SK-N-SH treated with all-trans-retinoic acid at 6 μM for 48 hours (cell line): ENCODE data around the gene CHCHD1.
A peak's percentile ranks its signal among the peaks of the same experiment; 100 is the strongest.

Experiments
- ATAC-seq: fragments of 200-7000 bp; cut with Tn5 transposase; 3 replicates; pipeline ENCODE4 v1.9.1; 2020; ENCODE audit warnings: mild to moderate bottlenecking, moderate library complexity
- ARNTL ChIP-seq: fragments of 450-650 bp; formaldehyde crosslinking; IDR thresholded peaks from 2 replicates; pipeline ENCODE4 v1.5.0; 2020; ENCODE audit warnings: low read depth, mild to moderate bottlenecking, moderate library complexity, borderline replicate concordance
- BACH2 ChIP-seq: fragments of 250-450 bp; sonication (Bioruptor Pico); IDR thresholded peaks from 2 replicates; pipeline ENCODE4 v1.9.0; 2021; ENCODE audit warnings: mild to moderate bottlenecking, borderline replicate concordance
- CSDC2 ChIP-seq: fragments of 250-450 bp; sonication (Bioruptor Pico); IDR thresholded peaks from 2 replicates; pipeline ENCODE4 v1.5.0; 2020; ENCODE audit warnings: mild to moderate bottlenecking, moderate library complexity
- ESRRG ChIP-seq: fragments of 250-450 bp; sonication (Bioruptor Pico); IDR thresholded peaks from 2 replicates; pipeline ENCODE4 v1.6.1; 2021; ENCODE audit warnings: mild to moderate bottlenecking
- GLIS3 ChIP-seq: fragments of 250-450 bp; sonication (Bioruptor Pico); IDR thresholded peaks from 2 replicates; pipeline ENCODE4 v1.5.0; 2020; ENCODE audit warnings: mild to moderate bottlenecking, moderate library complexity
- ISL1 ChIP-seq: fragments of 250-450 bp; sonication (Bioruptor Pico); IDR thresholded peaks from 2 replicates; pipeline ENCODE4 v2.1.2; 2022; ENCODE audit warnings: mild to moderate bottlenecking, moderate library complexity
- OSR1 ChIP-seq: fragments of 250-450 bp; sonication (Bioruptor Pico); IDR thresholded peaks from 2 replicates; pipeline ENCODE4 v1.8.0; 2022; ENCODE audit warnings: moderate library complexity, mild to moderate bottlenecking, inconsistent platforms
- PPARA ChIP-seq: fragments of 250-450 bp; sonication (Bioruptor Pico); IDR thresholded peaks from 2 replicates; pipeline ENCODE4 v1.5.0; 2020; ENCODE audit warnings: mild to moderate bottlenecking, borderline replicate concordance
- RARB ChIP-seq: fragments of 250-450 bp; sonication (Bioruptor Pico); IDR thresholded peaks from 2 replicates; pipeline ENCODE4 v1.8.0; 2021; ENCODE audit warnings: mild to moderate bottlenecking, moderate library complexity
- TOX ChIP-seq: fragments of 250-450 bp; sonication (Bioruptor Pico); IDR thresholded peaks from 2 replicates; pipeline ENCODE4 v1.8.0; 2021; ENCODE audit warnings: mild to moderate bottlenecking, moderate library complexity, borderline replicate concordance
- ZC3H10 ChIP-seq: fragments of 250-450 bp; sonication (Bioruptor Pico); IDR thresholded peaks from 2 replicates; pipeline ENCODE4 v1.5.1; 2021; ENCODE audit warnings: mild to moderate bottlenecking, moderate library complexity
- ZFP30 ChIP-seq: fragments of 450-650 bp; formaldehyde crosslinking; IDR thresholded peaks from 2 replicates; pipeline ENCODE4 v1.5.0; 2022; ENCODE audit warnings: mild to moderate bottlenecking, moderate library complexity
- ZNF70 ChIP-seq: fragments of 450-650 bp; formaldehyde crosslinking; IDR thresholded peaks from 2 replicates; pipeline ENCODE4 v1.5.0; 2020; ENCODE audit warnings: mild to moderate bottlenecking, moderate library complexity
- ZNF8 ChIP-seq: fragments of 450-650 bp; formaldehyde crosslinking; IDR thresholded peaks from 2 replicates; pipeline ENCODE4 v1.5.0; 2020; ENCODE audit warnings: mild to moderate bottlenecking, moderate library complexity
- TF ChIP-seq, protein P1 (sequence below): fragments of 250-450 bp; sonication (Bioruptor Pico); IDR thresholded peaks from 2 replicates; pipeline ENCODE4 v1.8.0; 2021; ENCODE audit warnings: low read depth, mild to moderate bottlenecking, moderate library complexity, borderline replicate concordance
- TF ChIP-seq, protein P2 (sequence below): fragments of 250-450 bp; sonication (Bioruptor Pico); IDR thresholded peaks from 2 replicates; pipeline ENCODE4 v1.8.0; 2020; ENCODE audit warnings: mild to moderate bottlenecking, moderate library complexity, borderline replicate concordance
- TF ChIP-seq, protein P3 (sequence below): fragments of 250-450 bp; sonication (Bioruptor Pico); IDR thresholded peaks from 2 replicates; pipeline ENCODE4 v1.5.1; 2020; ENCODE audit warnings: low read depth, mild to moderate bottlenecking, moderate library complexity
- TF ChIP-seq, protein P4 (sequence below): fragments of 250-450 bp; sonication (Bioruptor Pico); IDR thresholded peaks from 2 replicates; pipeline ENCODE4 v1.5.1; 2021; ENCODE audit warnings: mild to moderate bottlenecking, moderate library complexity
- TF ChIP-seq, protein P5 (sequence below): fragments of 250-450 bp; sonication (Bioruptor Pico); IDR thresholded peaks from 2 replicates; pipeline ENCODE4 v1.5.0; 2020; ENCODE audit warnings: mild to moderate bottlenecking, moderate library complexity

CHCHD1 gene

DNA sequence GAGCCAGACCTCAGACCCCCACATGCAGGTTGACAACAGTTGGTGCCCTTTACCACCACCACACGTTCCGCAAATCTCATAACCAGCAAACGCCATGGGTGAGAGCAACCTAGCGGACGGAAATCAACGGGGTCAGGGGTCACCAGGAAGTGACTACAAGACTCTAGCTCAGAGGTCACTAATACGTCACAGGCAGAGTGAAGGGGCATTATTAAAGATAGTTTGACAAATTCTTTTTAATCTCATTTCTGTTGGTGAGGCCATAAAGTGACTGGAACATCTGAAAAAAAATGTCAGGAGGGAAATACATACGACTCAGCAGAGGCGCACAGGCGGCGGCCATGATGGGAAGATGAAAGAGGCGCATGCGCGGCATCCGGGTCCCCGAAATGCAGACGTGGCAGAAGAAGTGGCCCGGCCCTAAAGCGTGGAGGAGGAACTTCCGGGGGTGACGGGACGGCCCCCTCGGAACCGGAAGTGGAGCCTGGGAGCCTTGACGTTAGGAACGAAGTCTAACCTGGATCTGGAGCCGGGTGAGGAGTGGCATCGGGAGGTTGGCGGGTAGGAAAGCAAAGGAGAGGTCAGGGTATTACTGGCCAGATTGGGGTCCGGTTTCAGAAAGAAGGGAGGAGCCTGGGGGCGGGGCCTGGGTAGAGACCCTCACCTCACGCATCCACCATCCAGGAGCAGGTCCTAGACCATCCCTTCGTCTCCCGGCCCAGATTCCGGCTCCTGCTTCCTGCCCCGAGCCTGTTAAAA is 37.8 kb upstream of the CHCHD1 start, which contains the start of gene SEC24C:
Gene SEC24C, plus strand, starts transcription at position 468 of the 759 bp plus-strand sequence. CDS start 2,461 bp downstream, outside the sequence.
- TF ChIP-seq TOX (CRISPR knock-in tag) = no peak
- TF ChIP-seq ESRRG (CRISPR knock-in tag) = no peak
- TF ChIP-seq, protein P1, sequence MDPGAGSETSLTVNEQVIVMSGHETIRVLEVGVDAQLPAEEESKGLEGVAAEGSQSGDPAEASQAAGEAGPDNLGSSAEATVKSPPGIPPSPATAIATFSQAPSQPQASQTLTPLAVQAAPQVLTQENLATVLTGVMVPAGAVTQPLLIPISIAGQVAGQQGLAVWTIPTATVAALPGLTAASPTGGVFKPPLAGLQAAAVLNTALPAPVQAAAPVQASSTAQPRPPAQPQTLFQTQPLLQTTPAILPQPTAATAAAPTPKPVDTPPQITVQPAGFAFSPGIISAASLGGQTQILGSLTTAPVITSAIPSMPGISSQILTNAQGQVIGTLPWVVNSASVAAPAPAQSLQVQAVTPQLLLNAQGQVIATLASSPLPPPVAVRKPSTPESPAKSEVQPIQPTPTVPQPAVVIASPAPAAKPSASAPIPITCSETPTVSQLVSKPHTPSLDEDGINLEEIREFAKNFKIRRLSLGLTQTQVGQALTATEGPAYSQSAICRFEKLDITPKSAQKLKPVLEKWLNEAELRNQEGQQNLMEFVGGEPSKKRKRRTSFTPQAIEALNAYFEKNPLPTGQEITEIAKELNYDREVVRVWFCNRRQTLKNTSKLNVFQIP (CRISPR knock-in tag) = no peak
- TF ChIP-seq, protein P2, sequence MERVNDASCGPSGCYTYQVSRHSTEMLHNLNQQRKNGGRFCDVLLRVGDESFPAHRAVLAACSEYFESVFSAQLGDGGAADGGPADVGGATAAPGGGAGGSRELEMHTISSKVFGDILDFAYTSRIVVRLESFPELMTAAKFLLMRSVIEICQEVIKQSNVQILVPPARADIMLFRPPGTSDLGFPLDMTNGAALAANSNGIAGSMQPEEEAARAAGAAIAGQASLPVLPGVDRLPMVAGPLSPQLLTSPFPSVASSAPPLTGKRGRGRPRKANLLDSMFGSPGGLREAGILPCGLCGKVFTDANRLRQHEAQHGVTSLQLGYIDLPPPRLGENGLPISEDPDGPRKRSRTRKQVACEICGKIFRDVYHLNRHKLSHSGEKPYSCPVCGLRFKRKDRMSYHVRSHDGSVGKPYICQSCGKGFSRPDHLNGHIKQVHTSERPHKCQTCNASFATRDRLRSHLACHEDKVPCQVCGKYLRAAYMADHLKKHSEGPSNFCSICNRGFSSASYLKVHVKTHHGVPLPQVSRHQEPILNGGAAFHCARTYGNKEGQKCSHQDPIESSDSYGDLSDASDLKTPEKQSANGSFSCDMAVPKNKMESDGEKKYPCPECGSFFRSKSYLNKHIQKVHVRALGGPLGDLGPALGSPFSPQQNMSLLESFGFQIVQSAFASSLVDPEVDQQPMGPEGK = peak; percentile 31; the same call in 1 of the 2 replicates
- no peak for TF ChIP-seq CSDC2 (CRISPR knock-in tag)
- no peak for TF ChIP-seq PPARA (CRISPR knock-in tag)
- TF ChIP-seq GLIS3 (CRISPR knock-in tag) = no peak
- no peak for TF ChIP-seq ISL1 (CRISPR knock-in tag)
- TF ChIP-seq RARB (CRISPR knock-in tag) = peak; percentile 21; the same call in 1 of the 2 replicates
- TF ChIP-seq BACH2 (CRISPR knock-in tag) = no peak
- no peak for TF ChIP-seq ZFP30 (CRISPR knock-in tag)
- TF ChIP-seq ZNF70 (CRISPR knock-in tag) = no peak
- TF ChIP-seq OSR1 (CRISPR knock-in tag) = no peak
- no peak for TF ChIP-seq ZC3H10
- no peak for TF ChIP-seq ARNTL (CRISPR knock-in tag)
- peak; percentile 91 for ATAC-seq

DNA sequence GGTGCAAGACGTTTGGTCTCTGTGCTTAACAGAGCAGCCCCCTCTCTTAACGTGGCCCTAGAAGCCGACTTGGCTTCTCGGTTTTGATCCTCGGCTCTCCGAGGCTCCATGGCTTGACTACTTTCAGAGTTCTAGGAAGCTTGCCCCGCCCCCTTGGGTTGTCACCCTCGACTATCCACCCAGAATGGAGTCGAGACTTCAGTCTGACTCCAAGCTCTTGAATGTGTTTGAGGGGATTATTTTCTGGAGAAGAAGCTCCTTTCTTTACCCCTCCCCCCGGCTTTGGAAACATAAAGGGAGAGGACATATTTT is 37.2 kb upstream of the CHCHD1 start:
- ATAC-seq = peak; percentile 79
- no peak for TF ChIP-seq ESRRG (CRISPR knock-in tag)
- TF ChIP-seq OSR1 (CRISPR knock-in tag) = no peak
- TF ChIP-seq, protein P3, sequence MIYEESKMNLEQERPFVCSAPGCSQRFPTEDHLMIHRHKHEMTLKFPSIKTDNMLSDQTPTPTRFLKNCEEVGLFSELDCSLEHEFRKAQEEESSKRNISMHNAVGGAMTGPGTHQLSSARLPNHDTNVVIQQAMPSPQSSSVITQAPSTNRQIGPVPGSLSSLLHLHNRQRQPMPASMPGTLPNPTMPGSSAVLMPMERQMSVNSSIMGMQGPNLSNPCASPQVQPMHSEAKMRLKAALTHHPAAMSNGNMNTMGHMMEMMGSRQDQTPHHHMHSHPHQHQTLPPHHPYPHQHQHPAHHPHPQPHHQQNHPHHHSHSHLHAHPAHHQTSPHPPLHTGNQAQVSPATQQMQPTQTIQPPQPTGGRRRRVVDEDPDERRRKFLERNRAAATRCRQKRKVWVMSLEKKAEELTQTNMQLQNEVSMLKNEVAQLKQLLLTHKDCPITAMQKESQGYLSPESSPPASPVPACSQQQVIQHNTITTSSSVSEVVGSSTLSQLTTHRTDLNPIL (CRISPR knock-in tag) = no peak
- TF ChIP-seq ZNF8 (CRISPR knock-in tag) = no peak

DNA sequence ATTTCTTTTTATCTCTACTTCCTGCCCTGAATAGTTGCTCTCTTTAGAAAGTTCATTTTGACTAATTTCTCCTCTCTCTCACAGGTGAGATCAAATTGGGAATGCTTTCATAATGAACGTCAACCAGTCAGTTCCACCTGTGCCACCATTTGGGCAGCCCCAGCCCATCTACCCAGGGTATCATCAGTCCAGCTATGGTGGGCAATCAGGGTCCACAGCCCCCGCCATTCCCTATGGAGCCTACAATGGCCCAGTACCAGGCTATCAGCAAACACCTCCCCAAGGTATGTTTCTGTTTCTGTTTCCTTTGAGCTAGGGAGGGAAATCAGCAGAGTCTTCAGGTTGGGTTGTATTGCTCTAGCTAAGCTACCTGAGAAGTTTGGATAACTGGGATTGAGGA is 35.1 kb upstream of the CHCHD1 start:
- ATAC-seq = no peak
- no peak for TF ChIP-seq ZNF8 (CRISPR knock-in tag)

DNA sequence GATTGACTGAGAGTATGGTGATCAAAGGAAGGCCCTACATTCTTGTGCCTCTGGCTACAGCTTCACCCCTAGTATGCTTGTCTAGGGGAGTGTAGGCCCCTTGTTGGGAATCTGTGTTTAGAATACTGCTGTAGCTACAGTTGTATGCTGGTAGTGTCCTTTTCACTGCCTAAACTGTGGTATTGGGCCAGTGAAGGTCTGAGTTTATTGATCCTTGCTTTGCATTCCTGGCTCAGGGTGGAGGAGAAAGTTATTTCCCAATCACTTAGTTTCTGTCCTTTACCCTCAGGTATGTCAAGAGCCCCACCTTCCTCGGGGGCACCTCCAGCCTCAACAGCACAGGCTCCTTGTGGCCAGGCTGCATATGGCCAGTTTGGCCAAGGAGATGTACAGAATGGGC is 31.0 kb upstream of the CHCHD1 start:
- no peak for ATAC-seq
- TF ChIP-seq ESRRG (CRISPR knock-in tag) = no peak
- no peak for TF ChIP-seq GLIS3 (CRISPR knock-in tag)
- TF ChIP-seq TOX (CRISPR knock-in tag) = no peak
- TF ChIP-seq ZFP30 (CRISPR knock-in tag) = no peak
- TF ChIP-seq RARB (CRISPR knock-in tag) = no peak

DNA sequence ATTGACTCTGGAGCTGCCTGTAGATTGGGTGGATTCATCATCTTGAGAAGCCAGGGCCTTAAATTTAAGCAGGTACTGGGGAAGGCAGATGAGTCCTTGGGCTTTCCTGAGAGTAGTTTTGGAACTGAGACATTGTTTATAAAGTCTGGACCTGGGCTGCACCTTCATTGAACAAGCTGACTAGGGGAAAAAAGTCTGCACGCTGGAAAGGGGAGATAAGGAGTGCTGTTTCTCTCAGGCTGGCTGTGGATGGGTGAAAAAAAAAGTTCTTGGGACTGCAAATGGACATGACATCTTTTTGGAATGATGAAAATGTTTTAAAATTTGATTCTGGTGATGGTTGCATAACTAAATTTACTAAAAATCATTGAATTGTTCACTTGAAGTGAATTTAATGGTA is 25.7 kb upstream of the CHCHD1 start:
- no peak for ATAC-seq
- TF ChIP-seq ARNTL (CRISPR knock-in tag) (no peak), ZC3H10 (no peak), CSDC2 (CRISPR knock-in tag) (no peak), ESRRG (CRISPR knock-in tag) (no peak), TOX (CRISPR knock-in tag) (no peak), BACH2 (CRISPR knock-in tag) (no peak), ZFP30 (CRISPR knock-in tag) (no peak), ZNF8 (CRISPR knock-in tag) (no peak)
- TF ChIP-seq, protein P4, sequence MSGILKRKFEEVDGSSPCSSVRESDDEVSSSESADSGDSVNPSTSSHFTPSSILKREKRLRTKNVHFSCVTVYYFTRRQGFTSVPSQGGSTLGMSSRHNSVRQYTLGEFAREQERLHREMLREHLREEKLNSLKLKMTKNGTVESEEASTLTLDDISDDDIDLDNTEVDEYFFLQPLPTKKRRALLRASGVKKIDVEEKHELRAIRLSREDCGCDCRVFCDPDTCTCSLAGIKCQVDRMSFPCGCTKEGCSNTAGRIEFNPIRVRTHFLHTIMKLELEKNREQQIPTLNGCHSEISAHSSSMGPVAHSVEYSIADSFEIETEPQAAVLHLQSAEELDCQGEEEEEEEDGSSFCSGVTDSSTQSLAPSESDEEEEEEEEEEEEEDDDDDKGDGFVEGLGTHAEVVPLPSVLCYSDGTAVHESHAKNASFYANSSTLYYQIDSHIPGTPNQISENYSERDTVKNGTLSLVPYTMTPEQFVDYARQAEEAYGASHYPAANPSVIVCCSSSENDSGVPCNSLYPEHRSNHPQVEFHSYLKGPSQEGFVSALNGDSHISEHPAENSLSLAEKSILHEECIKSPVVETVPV (CRISPR knock-in tag) = no peak
- TF ChIP-seq, protein P3 (CRISPR knock-in tag) = no peak
- TF ChIP-seq, protein P1 (CRISPR knock-in tag) = no peak
- TF ChIP-seq, protein P5, sequence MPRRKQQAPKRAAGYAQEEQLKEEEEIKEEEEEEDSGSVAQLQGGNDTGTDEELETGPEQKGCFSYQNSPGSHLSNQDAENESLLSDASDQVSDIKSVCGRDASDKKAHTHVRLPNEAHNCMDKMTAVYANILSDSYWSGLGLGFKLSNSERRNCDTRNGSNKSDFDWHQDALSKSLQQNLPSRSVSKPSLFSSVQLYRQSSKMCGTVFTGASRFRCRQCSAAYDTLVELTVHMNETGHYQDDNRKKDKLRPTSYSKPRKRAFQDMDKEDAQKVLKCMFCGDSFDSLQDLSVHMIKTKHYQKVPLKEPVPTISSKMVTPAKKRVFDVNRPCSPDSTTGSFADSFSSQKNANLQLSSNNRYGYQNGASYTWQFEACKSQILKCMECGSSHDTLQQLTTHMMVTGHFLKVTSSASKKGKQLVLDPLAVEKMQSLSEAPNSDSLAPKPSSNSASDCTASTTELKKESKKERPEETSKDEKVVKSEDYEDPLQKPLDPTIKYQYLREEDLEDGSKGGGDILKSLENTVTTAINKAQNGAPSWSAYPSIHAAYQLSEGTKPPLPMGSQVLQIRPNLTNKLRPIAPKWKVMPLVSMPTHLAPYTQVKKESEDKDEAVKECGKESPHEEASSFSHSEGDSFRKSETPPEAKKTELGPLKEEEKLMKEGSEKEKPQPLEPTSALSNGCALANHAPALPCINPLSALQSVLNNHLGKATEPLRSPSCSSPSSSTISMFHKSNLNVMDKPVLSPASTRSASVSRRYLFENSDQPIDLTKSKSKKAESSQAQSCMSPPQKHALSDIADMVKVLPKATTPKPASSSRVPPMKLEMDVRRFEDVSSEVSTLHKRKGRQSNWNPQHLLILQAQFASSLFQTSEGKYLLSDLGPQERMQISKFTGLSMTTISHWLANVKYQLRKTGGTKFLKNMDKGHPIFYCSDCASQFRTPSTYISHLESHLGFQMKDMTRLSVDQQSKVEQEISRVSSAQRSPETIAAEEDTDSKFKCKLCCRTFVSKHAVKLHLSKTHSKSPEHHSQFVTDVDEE (CRISPR knock-in tag) = no peak
